Hepatocyte (in vitro differentiated cells): ENCODE measurements around the gene EPHA10. TPM values are rescaled to one million over a fixed set of nuclear protein-coding genes. Genes with fewer than 3 reads are reported as not detected.

Experiments used
- DNase-seq: peaks from one replicate; pipeline ENCODE4 v3.0.0-alpha.2; 2016; ENCODE audit warnings: low spot score
- H2AFZ ChIP-seq: fragments of 200-600 bp; sonication (generic); 2 replicates; pipeline ENCODE4 v1.6.0; 2016; ENCODE audit warnings: antibody characterized with exemption, mild to moderate bottlenecking
- H3K27ac ChIP-seq: fragments of 200-600 bp; sonication (generic); 2 replicates; pipeline ENCODE4 v1.5.1; 2016; ENCODE audit warnings: mild to moderate bottlenecking
- H3K27me3 ChIP-seq: fragments of 200-600 bp; sonication (generic); 2 replicates; pipeline ENCODE4 v1.6.1; 2016
- H3K36me3 ChIP-seq: fragments of 200-600 bp; sonication (generic); replicated peaks from 2 replicates; pipeline ENCODE4 v1.5.1; 2016; ENCODE audit warnings: low read depth; ENCODE audit not compliant: insufficient read depth
- H3K4me1 ChIP-seq: fragments of 200-600 bp; sonication (generic); 2 replicates; pipeline ENCODE4 v1.5.1; 2016; ENCODE audit warnings: mild to moderate bottlenecking, moderate library complexity; ENCODE audit not compliant: insufficient read depth
- H3K4me2 ChIP-seq: fragments of 200-600 bp; sonication (generic); 2 replicates; pipeline ENCODE4 v1.6.0; 2016
- H3K4me3 ChIP-seq: fragments of 200-600 bp; sonication (generic); 2 replicates; pipeline ENCODE4 v1.5.1; 2016; ENCODE audit warnings: mild to moderate bottlenecking
- H3K79me2 ChIP-seq: fragments of 200-600 bp; sonication (generic); 2 replicates; pipeline ENCODE4 v1.6.0; 2017; ENCODE audit warnings: mild to moderate bottlenecking
- H3K9me2 ChIP-seq: fragments of 200-600 bp; sonication (generic); replicated peaks from 2 replicates; pipeline ENCODE4 v1.6.0; 2017; ENCODE audit warnings: mild to moderate bottlenecking; ENCODE audit not compliant: insufficient read depth
- H3K9me3 ChIP-seq: fragments of 200-600 bp; sonication (generic); 2 replicates; pipeline ENCODE4 v1.5.1; 2016; ENCODE audit warnings: low read depth, mild to moderate bottlenecking
- H4K20me1 ChIP-seq: fragments of 200-600 bp; sonication (generic); 2 replicates; pipeline ENCODE4 v1.6.0; 2016; ENCODE audit warnings: mild to moderate bottlenecking; ENCODE audit not compliant: insufficient read depth, poor library complexity, severe bottlenecking
- EZH2 ChIP-seq: fragments of 200-600 bp; sonication (generic); IDR thresholded peaks from 2 replicates; pipeline ENCODE4 v1.6.1; 2016; ENCODE audit warnings: antibody characterized with exemption, mild to moderate bottlenecking, borderline replicate concordance
- EZH2phosphoT487 ChIP-seq: fragments of 200-600 bp; sonication (generic); IDR thresholded peaks from one replicate; pipeline ENCODE4 v1.6.1; 2018; ENCODE audit warnings: antibody characterized with exemption, mild to moderate bottlenecking, low read depth, moderate library complexity; ENCODE audit not compliant: unreplicated experiment, severe bottlenecking
- WGBS: methylation state at CpG from one replicate; pipeline ENCODE4 v1.1.6; 2016; ENCODE audit warnings: low lambda C conversion rate; ENCODE audit errors: missing lambda C conversion rate; 5-methylcytosine and 5-hydroxymethylcytosine counted together
- polyA plus RNA-seq: library from polyadenylated mRNA; unstranded; fragments of >200 nt; fragmentation: Nextera tagmentation; extraction: Ambion mirVana; gene quantifications from 2 replicates; pipeline ENCODE4 v1.2.1, GENCODE V29; 2016
- total RNA-seq: library from RNA; depleted of rRNA; stranded (reverse); fragments of >200 nt; gene quantifications from 2 replicates; pipeline ENCODE4 v1.2.3, GENCODE V29; 2014
- TF ChIP-seq, protein P1 (sequence below): fragments of 200-600 bp; sonication (generic); IDR thresholded peaks from 2 replicates; pipeline ENCODE4 v1.5.1; 2016; ENCODE audit warnings: antibody characterized with exemption, mild to moderate bottlenecking; ENCODE audit not compliant: poor library complexity

Gene EPHA10
- total and polyA plus RNA-seq, 2 experiments from 2014 or later = 1.3 to 1.5 TPM

DNA sequence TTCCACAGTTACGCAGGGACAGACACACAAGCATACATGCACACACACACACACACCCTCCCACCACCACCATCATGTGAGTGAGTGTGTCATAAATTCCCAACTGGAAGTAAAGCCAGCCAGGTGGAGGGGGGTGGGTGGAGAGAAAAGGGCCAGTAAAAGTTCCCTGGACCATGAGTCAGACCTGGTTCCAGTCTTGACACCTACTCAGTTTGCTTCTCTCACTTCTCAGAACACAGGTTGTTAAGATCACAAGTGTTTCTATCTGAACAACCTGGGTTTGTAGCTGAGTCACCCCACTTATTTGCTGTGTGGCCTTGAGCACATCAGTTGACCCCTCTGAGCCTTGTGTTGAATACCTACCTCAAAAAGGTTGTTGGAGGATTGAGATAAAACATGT, 9.6 kb downstream of the EPHA10 start:
- peaks cover 85% of the 10 kb centered on the region for H3K27me3 ChIP-seq
- no peaks in the 10 kb centered on the region for H3K9me3 ChIP-seq
- TF ChIP-seq EZH2 = no peak
- TF ChIP-seq, protein P1, sequence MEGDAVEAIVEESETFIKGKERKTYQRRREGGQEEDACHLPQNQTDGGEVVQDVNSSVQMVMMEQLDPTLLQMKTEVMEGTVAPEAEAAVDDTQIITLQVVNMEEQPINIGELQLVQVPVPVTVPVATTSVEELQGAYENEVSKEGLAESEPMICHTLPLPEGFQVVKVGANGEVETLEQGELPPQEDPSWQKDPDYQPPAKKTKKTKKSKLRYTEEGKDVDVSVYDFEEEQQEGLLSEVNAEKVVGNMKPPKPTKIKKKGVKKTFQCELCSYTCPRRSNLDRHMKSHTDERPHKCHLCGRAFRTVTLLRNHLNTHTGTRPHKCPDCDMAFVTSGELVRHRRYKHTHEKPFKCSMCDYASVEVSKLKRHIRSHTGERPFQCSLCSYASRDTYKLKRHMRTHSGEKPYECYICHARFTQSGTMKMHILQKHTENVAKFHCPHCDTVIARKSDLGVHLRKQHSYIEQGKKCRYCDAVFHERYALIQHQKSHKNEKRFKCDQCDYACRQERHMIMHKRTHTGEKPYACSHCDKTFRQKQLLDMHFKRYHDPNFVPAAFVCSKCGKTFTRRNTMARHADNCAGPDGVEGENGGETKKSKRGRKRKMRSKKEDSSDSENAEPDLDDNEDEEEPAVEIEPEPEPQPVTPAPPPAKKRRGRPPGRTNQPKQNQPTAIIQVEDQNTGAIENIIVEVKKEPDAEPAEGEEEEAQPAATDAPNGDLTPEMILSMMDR = no peak
- no peak for TF ChIP-seq EZH2phosphoT487
- H3K27ac ChIP-seq = peak overlapping the region; percentile 11
- H3K4me3 ChIP-seq = no peak overlapping the region
- H3K9me2 ChIP-seq = no peaks in the 10 kb centered on the region
- no peaks in the 10 kb centered on the region for H3K36me3 ChIP-seq
- DNase-seq = peak; percentile 71
- WGBS = 77% methylated on average over 1 of the region's 1 CpG
- H2AFZ ChIP-seq = no peak overlapping the region
- H3K4me2 ChIP-seq = no peak overlapping the region
- no peaks in the 10 kb centered on the region for H4K20me1 ChIP-seq
- no peaks in the 10 kb centered on the region for H3K4me1 ChIP-seq
- no peaks in the 10 kb centered on the region for H3K79me2 ChIP-seq

DNA sequence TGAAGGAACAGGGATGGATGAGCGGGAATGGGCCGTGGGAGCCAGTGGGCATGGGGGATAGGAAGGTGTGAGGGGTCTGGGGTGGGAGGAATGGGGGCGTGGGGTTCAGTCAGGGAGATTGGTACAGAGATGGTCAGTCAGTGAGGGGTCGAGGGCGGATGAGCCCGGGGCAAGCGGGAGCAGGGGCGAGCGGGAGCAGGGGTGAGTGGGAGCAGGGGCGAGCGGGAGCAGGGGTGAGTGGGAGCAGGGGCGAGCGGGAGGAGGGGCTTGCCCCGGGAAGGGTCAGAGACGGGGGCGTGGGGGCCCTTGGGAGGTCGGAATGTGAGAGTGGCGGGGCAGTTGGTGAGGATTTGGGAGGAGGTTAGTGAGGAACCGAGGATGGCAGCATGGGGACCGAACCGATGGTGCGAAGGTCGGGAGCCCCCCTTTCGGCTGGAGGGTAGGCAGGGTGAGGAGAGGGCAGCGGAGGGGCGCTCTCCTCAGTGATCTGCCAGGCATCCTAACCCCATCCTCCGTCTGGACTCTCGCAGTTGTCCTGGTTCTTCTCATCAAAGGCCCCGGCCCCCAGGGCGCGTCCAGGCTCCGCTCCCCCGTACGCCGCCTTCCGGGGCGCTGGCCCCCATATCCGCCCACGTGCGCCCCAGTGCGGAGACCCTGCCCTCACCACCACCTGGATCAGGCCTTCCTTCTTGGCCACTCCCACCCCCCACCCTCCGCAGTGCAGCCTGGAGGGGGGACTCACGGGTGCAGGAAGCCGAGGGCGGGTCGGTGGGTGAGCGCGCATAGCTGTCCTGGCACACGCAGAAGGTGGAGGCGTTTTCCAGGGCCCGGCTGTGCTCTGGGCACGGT, 11.2 kb downstream of the EPHA10 start:
- no peaks in the 10 kb centered on the region for H4K20me1 ChIP-seq
- peak overlapping the region; percentile 73 for H3K4me2 ChIP-seq
- H3K79me2 ChIP-seq = no peaks in the 10 kb centered on the region
- DNase-seq = no peak
- H3K9me3 ChIP-seq = no peaks in the 10 kb centered on the region
- no peak overlapping the region for H2AFZ ChIP-seq
- H3K9me2 ChIP-seq = no peaks in the 10 kb centered on the region
- H3K36me3 ChIP-seq = no peaks in the 10 kb centered on the region
- 54% methylated on average over 12 of the region's 52 CpGs for WGBS
- no peaks in the 10 kb centered on the region for H3K4me1 ChIP-seq
- H3K27me3 ChIP-seq = peaks cover 77% of the 10 kb centered on the region
- TF ChIP-seq EZH2 (no peak), EZH2phosphoT487 (no peak)
- TF ChIP-seq, protein P1 = no peak
- H3K27ac ChIP-seq = no peak overlapping the region
- H3K4me3 ChIP-seq = no peak overlapping the region

DNA sequence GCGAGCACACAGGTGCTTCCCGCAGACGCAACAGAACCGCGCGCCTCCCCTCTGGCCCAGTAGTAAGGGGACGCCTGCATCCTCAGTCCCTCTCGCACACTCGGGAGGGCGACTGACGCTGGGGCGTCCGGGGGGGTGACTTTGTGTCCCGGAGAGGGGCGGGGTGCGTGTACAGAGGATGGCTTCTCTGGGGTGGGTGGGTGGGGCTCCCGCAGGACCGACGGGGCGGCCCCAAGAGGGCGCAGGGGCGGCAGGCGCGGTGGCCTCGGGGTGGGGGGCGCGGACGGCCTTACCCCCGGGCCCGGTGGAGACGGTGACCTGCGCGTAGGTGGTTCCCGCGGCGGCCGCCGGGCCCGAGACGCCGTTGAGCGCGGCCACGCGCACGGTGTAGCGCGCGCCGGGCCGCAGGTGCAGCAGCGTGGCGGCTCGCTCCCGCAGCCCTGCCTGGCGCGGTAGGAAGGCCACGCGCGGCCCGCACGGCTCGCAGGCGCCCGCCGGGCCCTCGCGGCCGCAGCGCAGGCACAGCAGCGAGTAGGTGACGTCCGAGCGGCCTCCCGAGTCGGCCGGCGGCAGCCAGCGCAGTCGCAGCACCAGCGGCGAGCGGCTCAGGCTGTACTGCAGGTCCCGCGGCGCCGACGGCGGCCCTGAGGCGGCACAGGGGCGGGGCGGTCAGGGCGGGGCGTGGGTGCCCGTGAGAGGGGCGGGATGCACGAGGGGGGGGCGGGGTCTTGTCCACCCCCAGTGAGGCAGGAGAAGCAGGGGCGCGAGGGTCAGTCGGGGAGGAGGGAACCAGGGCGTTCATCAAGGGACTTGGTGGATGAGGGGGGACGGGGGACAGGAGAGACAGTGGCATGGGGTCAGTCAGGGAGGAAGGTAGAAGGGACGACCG, 12.1 kb downstream of the EPHA10 start:
- no peak overlapping the region for H2AFZ ChIP-seq
- no peaks in the 10 kb centered on the region for H4K20me1 ChIP-seq
- no peak overlapping the region for H3K27ac ChIP-seq
- no peaks in the 10 kb centered on the region for H3K9me3 ChIP-seq
- H3K9me2 ChIP-seq = no peaks in the 10 kb centered on the region
- TF ChIP-seq, protein P1 = no peak
- no peak for TF ChIP-seq EZH2
- no peak for TF ChIP-seq EZH2phosphoT487
- peak overlapping the region; percentile 73 for H3K4me2 ChIP-seq
- H3K36me3 ChIP-seq = no peaks in the 10 kb centered on the region
- peak; percentile 75 for DNase-seq
- no peak overlapping the region for H3K4me3 ChIP-seq
- peaks cover 70% of the 10 kb centered on the region for H3K27me3 ChIP-seq
- no peaks in the 10 kb centered on the region for H3K4me1 ChIP-seq
- no peaks in the 10 kb centered on the region for H3K79me2 ChIP-seq
- 6% methylated on average over 27 of the region's 105 CpGs for WGBS
